Breast epithelium (tissue), 4 donors: ENCODE results near the gene SPON1. TPM values are rescaled to one million over a fixed set of nuclear protein-coding genes. Genes with fewer than 3 reads are reported as not detected.

Experiments
- DNase-seq, 2 donors: peaks; one replicate each; pipeline ENCODE4 v3.0.0-alpha.2; 2019; ENCODE audit warnings: low spot score in 2 of 2
- H3K27ac ChIP-seq, 2 donors: fragments of 200-600 bp; sonication (generic) in 1 of 2; one replicate each; pipeline ENCODE4 v1.5.1; 2016 to 2019; ENCODE audit warnings: mild to moderate bottlenecking in 1 of 2
- H3K27me3 ChIP-seq, 2 donors: fragments of 200-600 bp; sonication (generic) in 1 of 2; one replicate each; pipeline versions ENCODE4 v1.5.1 to v1.6.0; 2017 to 2019; ENCODE audit warnings: control low read depth in 1 of 2, mild to moderate bottlenecking in 1 of 2
- H3K36me3 ChIP-seq: fragments of 200-600 bp; one replicate; pipeline ENCODE4 v1.5.1; 2019
- H3K4me1 ChIP-seq, 2 donors: fragments of 200-600 bp; sonication (generic); one replicate each; pipeline ENCODE4 v1.5.1; 2016 to 2019; ENCODE audit warnings: control low read depth in 1 of 2
- H3K4me3 ChIP-seq, 3 donors: fragments of 200-600 bp; sonication (generic); 1 replicate in 2 of 3; 2 replicates in 1 of 3; pipeline ENCODE4 v1.5.1; 2016 to 2019; ENCODE audit warnings: mild to moderate bottlenecking in 3 of 3, moderate library complexity in 2 of 3
- H3K9me3 ChIP-seq, 2 donors: fragments of 200-600 bp; sonication (generic) in 1 of 2; one replicate each; pipeline ENCODE4 v1.5.1; 2016 to 2019; ENCODE audit warnings: control low read depth in 1 of 2
- POLR2A ChIP-seq: fragments of 450-650 bp; IDR thresholded peaks from one replicate; pipeline ENCODE4 v1.6.1; 2016; ENCODE audit warnings: antibody characterized with exemption, mild to moderate bottlenecking, moderate library complexity
- POLR2AphosphoS5 ChIP-seq, 3 donors: sonication (generic); formaldehyde crosslinking; IDR thresholded peaks; one replicate each; pipeline ENCODE4 v1.6.1; 2017; ENCODE audit warnings: antibody characterized with exemption in 3 of 3
- intact Hi-C: fragments of 100-400 bp; cut with DNase I; formaldehyde crosslinking; loops from one replicate; pipeline ENCODE4 v1.15.1; 2023; ENCODE audit warnings: low total_unique reads
- total RNA-seq, 3 donors: library from RNA; depleted of rRNA; stranded (reverse); fragments of >200 nt; gene quantifications; one replicate each; pipeline ENCODE4 v1.1.0, GENCODE V29; 2016
- TF ChIP-seq, protein P1 (sequence below), 3 donors: fragments of 450-650 bp; IDR thresholded peaks; one replicate each; pipeline ENCODE4 v1.5.1; 2016 to 2017; ENCODE audit warnings: antibody characterized with exemption in 3 of 3, mild to moderate bottlenecking in 3 of 3, moderate library complexity in 3 of 3

Gene SPON1
- total RNA-seq, 3 donors from 2014 or later: 30.1 to 133 (median 34.7) TPM

- no peaks in the 10 kb centered on the region for H3K36me3 ChIP-seq
- no peaks in the 10 kb centered on the region for H3K4me1 ChIP-seq
- H3K27me3 ChIP-seq: no peaks in the 10 kb centered on the region
- no peak overlapping the region for H3K27ac ChIP-seq
- H3K4me3 ChIP-seq: no peak overlapping the region
- DNase-seq: no peak
- intact Hi-C loops: no loop called here
- TF ChIP-seq, protein P1, sequence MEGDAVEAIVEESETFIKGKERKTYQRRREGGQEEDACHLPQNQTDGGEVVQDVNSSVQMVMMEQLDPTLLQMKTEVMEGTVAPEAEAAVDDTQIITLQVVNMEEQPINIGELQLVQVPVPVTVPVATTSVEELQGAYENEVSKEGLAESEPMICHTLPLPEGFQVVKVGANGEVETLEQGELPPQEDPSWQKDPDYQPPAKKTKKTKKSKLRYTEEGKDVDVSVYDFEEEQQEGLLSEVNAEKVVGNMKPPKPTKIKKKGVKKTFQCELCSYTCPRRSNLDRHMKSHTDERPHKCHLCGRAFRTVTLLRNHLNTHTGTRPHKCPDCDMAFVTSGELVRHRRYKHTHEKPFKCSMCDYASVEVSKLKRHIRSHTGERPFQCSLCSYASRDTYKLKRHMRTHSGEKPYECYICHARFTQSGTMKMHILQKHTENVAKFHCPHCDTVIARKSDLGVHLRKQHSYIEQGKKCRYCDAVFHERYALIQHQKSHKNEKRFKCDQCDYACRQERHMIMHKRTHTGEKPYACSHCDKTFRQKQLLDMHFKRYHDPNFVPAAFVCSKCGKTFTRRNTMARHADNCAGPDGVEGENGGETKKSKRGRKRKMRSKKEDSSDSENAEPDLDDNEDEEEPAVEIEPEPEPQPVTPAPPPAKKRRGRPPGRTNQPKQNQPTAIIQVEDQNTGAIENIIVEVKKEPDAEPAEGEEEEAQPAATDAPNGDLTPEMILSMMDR (IDR thresholded peaks at IDR 0.05): no peak
- TF ChIP-seq POLR2A (no peak), POLR2AphosphoS5 (IDR thresholded peaks at IDR 0.05) (no peak)
- peaks cover 0 to 4% of the 10 kb centered on the region in 2 donors for H3K9me3 ChIP-seq
Measured at GRCh38 chr11:14224395-14224794, 261.9 kb downstream of the SPON1 start.

- Histone ChIP-seq H3K27me3 (no peaks in the 10 kb centered on the region), H3K9me3 (peaks cover 0 to 4% of the 10 kb centered on the region in 2 donors), H3K27ac (no peak overlapping the region), H3K36me3 (no peaks in the 10 kb centered on the region), H3K4me3 (no peak overlapping the region), H3K4me1 (no peaks in the 10 kb centered on the region)
- DNase-seq: no peak
- intact Hi-C loops: no loop called here
- TF ChIP-seq POLR2AphosphoS5 (IDR thresholded peaks at IDR 0.05) (no peak), POLR2A (no peak)
- TF ChIP-seq, protein P1 (IDR thresholded peaks at IDR 0.05): no peak
Measured at GRCh38 chr11:14225666-14226065, 263.1 kb downstream of the SPON1 start.

GRCh38 chr11:14228356-14228755, 265.8 kb downstream of the SPON1 start:
- Histone ChIP-seq H3K4me3 (no peak overlapping the region), H3K36me3 (no peaks in the 10 kb centered on the region), H3K9me3 (peaks cover 0 to 4% of the 10 kb centered on the region in 2 donors), H3K27me3 (no peaks in the 10 kb centered on the region), H3K27ac (no peak overlapping the region), H3K4me1 (no peaks in the 10 kb centered on the region)
- DNase-seq: no peak
- intact Hi-C loops: no loop called here
- TF ChIP-seq POLR2A (no peak), POLR2AphosphoS5 (IDR thresholded peaks at IDR 0.05) (no peak)
- TF ChIP-seq, protein P1 (IDR thresholded peaks at IDR 0.05): no peak

DNA sequence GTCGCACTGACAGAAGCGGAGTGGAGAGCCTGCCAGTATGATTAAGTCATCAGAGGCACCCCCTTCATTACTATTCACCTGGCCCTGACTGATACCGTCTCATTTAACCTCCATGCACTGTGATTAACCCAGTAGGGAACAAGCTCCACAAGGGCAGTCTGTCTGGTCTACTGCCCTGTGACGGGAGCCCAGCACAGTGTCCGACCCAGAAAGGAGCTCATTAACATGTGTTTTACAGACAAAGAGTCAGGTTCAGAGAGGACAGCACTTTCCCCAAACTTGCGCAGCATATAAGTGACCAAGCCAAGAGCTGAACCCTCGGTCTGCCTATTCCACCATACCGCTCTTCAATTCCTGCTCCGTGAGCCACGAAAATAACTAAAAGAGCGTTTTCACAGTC, 266.9 kb downstream of the SPON1 start:
- intact Hi-C loops: no loop called here
- no peaks in the 10 kb centered on the region for H3K27me3 ChIP-seq
- DNase-seq: no peak
- peaks cover 0 to 4% of the 10 kb centered on the region in 2 donors for H3K9me3 ChIP-seq
- H3K4me1 ChIP-seq: no peaks in the 10 kb centered on the region
- no peaks in the 10 kb centered on the region for H3K36me3 ChIP-seq
- no peak overlapping the region for H3K27ac ChIP-seq
- H3K4me3 ChIP-seq: no peak overlapping the region
- TF ChIP-seq, protein P1 (IDR thresholded peaks at IDR 0.05): no peak
- TF ChIP-seq POLR2A (no peak), POLR2AphosphoS5 (IDR thresholded peaks at IDR 0.05) (no peak)

DNA sequence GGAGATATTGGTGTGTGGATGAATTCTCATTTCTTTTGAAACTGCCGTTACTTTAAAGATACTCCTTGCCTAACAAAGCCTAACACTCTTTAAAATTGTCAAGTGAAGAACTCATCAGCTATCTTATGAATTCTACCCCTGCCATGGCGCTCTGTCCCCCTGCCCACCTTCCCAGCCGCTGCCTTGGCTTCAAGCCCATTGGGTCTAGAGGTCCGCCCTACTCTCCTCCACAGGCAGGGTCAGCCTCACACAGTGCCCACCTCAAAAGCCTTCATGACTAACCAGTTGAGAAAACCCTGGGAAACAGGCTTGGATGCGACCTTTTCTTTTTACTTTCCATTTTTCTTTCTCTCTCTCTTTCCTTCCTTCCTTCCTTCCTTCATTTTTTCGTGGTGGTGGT, 267.9 kb downstream of the SPON1 start:
- Histone ChIP-seq H3K27ac (no peak overlapping the region), H3K4me1 (no peaks in the 10 kb centered on the region), H3K9me3 (peaks cover 0 to 4% of the 10 kb centered on the region in 2 donors), H3K27me3 (no peaks in the 10 kb centered on the region), H3K36me3 (no peaks in the 10 kb centered on the region), H3K4me3 (no peak overlapping the region)
- TF ChIP-seq POLR2A (no peak), POLR2AphosphoS5 (IDR thresholded peaks at IDR 0.05) (no peak)
- TF ChIP-seq, protein P1 (IDR thresholded peaks at IDR 0.05): no peak
- intact Hi-C loops: no loop called here
- DNase-seq: no peak
